ENCODE data around the gene STAMBPL1.

Gene STAMBPL1

DNA sequence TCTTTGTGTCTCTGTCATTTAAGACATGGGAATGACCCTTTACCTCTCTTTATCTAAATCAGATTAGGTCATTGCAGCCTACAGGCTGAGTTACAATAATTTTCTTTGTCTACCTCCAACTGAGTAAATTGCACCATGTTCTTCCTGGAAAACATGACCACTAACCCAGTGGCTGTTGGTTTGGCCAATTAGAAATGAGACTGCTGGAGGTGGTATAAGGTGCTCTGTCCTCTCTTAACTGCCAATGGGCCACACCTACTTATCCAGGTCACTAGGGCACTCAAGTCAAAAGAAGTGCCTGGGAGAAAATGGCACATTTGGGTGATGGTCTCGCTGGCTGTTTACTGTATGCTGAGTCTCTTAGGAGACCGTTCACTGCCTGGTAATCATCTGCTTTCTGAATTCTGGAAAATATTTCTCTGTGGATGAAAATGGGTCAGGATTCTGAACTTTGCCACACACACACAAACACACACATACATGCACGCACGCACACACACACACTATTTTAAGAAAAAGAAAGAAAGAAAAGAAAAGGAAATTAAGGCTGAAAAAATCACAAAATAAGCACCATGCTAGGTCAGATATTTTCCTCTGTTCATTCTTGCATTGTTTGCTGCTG is 16.4 kb downstream of the STAMBPL1 start:
- peak; percentile 46 for DNase-seq

DNA sequence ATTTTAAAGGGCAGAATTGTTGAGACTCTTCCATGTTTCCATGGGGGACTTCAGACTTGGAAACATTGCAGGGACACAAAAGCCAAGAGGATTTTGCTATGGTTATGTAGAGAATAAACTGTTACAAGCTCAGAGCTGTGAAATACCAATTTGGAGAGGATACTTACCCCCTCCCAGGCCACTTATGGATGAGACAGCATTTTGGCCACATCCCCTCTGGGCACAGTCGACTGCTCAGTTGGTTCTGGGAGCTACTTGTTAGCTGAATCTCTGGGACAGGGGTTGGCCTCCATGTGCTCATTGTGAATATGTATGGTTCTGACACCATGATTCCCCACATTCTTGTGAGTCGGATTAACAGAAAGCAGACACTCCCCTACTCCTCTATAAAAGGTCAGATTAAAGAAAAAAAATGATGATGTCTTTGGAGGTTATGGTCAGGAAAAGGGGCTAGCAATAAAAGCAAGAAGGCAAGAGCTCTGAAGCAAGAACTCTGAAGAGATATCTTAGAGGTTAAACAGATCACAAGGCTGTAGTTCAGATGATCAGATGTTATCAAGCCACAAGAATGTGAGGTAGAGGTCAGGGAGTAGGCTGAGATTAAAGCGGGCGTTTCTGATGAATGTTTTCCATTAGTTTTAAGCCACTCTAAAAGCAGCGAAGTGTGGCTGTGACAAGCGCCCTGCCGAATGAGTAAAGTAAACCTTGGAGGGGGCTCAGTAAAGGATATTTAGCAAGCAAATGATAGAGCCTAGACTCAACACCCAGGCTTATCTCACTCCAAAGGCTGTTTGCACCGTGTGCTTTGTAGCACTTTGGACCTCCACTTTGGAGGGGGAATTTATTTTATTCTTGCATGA is 17.2 kb downstream of the STAMBPL1 start:
- DNase-seq = no peak

DNA sequence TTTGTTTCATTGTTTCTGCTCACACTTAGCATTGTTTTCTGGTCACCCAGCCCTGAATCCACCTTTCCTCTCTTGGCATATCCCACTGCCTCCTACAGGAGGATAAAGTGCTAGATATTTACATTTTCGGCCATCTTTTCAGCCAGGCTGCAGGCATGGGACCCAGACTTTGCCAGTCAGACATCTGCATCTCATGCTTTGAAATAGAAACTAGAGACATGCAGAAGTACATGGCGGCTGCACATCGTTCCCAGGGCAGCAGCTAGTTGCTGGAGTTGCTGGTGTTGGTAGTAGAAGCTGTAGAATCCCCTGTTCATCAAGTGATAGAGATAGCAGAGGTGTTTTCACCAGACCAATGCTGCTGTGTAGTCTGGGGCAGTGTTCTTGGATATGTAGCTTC is 18.7 kb downstream of the STAMBPL1 start:
- no peak for DNase-seq

DNA sequence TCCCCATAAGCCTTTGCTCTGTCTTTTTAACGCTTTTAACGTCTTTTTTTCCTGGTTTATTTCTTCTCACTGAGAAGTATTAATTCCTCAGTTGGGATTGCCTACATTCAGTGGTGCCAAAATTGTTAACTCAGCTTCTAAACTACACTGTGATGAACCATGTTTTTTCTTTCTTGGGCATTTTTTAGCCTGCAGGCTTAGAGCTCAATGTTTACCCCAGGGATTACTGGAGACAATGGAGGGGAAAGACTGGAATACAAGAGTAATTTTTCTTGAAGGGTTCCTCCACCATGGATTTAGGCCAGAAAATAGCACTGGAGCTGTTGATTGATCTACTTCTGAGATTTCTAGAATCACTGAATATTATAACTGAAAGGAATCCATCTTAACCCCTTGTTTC is 19.8 kb downstream of the STAMBPL1 start:
- no peak for DNase-seq

DNA sequence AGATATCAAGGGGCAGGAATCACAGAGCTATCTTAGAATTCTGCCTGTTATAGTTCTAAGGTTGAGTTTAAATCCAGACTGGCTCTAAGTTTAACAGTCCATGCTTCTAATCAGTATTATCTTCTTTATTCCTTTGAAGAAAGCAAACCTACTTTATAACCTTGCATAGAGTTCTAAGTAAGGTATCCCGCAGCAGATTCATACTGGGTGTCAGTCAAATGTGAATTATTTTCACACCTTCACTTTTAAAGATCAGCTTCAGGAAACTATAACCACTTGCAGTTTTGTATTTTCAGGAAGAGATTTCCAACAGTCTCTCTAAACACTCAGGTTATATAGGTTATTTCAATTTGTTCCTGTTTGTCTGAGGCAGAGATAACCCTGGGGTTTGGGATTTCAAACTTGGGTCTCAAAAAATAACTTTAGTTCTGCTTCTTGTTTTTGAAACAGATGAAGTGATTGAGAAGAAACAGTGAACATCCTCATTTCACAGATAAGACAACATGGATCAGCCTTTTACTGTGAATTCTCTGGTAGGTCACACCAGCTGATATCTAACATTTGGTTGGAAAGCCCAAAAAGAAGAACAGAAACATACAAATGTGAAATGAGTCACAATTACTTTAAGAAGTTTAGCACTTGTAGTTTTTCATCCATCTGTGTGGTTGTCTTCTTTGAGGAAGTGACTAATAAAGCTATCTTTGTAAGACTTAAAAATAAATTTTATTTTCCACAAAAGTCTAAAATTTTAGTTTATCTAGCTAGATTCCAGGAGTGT is 21.4 kb downstream of the STAMBPL1 start:
- DNase-seq = no peak

DNA sequence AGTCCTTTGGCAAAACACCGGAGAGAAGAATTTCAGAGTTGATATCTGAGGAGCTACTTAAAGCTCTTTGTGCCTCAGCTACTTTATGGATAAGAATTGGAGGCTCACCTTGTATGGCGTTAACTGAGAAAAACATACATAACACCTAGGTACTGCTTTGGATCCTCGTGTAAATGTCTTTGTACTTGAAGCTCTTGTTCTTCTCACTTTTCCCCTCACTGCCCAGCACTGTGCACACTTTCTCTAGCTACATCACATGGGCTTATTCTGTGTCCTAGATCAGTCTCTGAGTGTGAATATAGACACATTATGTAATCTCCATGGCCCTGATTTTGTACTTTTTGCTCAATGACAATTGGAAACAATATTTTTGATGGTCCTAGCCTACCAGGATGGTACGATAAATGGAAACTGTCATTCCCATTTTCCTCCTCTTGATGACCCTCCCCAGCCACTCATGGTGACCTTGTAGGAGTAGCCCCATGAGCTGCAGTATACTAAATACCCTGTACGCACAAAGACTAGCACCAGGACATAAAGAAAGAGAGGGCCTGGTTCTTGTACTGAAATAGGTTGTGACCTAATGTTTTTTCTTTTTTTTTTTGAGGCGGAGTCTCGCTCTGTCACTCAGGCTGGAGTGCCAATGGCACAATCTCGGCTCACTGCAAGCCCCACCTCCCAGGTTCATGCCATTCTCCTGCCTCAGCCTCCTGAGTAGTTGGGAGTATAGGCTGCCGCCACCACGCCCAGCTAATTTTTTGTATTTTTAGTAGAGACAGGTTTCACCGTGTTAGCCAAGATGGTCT is 22.1 kb downstream of the STAMBPL1 start:
- no peak for DNase-seq

DNA sequence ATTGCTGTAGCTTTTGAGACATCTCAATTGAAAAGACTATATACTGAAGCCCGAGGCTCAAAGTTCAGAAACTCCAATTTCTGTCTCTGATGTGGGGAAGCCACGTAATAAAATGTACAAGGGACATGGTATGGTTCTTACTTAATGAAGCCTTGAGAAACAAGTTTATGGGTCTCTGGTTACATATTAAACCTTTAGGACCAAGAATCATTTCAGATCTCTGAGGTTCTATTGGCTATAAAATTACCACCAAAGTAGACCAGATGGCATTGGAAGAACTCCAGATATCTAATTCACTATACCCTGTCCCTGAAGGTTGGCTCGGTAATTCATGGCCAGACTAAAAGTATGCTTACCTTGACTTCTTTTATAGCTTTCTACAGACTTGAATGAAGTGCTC is 23.7 kb downstream of the STAMBPL1 start:
- no peak for DNase-seq

DNA sequence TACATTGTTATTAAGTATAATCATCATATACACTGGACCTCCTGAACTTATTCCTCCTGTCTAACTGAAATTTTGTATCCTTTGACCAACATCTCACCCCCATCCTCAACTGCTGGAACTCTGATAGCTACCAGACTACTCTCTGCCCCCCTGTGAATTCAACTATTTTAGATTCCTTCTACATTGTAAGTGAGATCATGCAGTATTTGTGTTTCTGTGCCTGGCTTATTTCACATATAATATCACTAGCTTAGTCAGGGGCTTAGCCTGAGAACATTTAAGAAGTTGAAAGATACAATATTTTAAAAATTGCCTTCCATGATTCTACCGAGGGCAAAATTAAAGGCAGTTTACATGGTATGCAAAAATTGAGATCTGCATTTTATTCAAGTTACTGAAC is 26.9 kb downstream of the STAMBPL1 start:
- DNase-seq = no peak

DNA sequence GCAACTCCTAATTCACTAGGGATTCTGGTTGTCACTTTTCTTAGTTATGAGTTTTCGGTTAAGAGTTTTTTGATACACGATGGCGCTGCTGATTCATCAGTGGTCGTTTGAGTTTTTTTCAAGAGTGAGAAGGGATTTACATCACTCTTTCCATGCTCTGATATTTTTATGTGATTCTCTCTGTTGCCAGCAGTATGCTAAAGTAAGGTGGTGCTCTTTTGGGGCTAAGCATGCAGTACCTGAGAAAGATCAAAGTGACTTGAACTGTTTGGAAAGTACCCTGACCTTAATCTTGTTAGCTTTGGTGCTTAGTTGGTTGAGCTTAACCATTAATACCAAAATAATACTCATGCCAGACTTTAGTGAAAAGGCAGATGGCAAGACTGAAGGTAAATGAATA is 28.1 kb downstream of the STAMBPL1 start:
- DNase-seq = no peak

DNA sequence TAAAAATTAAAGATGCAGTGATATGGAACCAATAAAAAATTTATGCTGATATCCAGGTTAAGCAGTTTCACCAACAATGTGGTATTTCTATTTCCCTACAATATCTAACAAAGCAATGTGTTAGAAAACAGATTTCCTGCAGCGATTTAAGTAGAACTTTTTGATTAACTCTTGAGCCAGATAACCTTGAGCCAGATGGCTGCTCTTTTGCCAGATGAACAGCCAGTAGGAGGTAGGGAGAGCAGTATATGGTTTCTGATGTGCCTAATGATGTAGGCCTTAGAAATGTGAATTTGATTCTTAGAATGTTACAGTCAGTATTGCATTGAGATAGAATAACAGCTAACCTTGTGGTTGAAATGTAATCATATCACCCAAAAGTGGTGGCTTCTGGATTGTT is 31.1 kb downstream of the STAMBPL1 start:
- no peak for DNase-seq

DNA sequence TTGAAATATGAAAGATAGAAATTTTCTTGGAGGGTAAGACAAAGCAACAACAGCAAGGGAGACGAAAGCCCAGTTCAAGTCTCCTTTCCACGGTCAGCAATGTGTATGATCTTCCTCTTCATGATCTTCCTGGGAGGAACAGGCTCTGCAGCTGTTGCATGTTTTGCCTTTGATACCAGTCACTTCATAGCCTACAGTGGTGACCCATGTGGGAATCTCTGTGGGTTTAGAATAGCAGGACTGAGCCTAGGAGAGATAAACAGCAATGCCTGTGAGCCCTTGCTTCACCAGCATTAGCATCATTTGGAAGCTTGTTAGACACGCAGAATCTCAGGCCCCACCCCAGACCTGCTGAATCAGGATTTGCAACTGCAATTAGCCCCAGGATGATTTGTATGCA is 31.8 kb downstream of the STAMBPL1 start:
- DNase-seq = no peak

DNA sequence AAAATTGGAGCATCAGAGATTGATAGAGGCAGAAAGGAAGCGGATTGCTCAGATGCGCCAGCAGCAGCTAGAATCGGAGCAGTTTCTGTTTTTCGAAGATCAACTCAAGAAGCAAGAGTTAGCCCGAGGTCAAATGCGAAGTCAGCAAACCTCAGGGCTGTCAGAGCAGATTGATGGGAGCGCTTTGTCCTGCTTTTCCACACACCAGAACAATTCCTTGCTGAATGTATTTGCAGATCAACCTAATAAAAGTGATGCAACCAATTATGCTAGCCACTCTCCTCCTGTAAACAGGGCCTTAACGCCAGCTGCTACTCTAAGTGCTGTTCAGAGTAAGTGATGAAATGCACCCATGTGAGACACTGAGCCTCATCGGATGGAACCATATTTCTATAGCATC is 33.1 kb downstream of the STAMBPL1 start:
- peak; percentile 55 for DNase-seq

DNA sequence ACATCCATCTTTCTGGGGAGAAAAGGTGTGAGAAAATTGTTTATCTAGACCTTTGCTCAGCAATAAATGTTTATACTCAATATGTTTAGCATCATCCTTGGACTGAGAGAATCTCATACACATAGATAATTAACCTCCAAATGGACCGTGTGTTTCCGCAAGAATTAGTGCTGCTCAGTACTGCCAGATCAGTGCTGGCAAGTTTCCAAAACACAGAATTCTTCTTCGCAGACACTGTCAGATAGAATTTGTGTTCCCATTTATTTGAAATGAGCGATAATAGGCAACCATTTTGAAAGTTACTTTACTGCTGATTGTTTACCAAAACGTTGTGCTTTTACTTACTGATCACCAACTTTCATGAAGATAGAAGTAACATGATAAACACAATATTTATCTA is 33.7 kb downstream of the STAMBPL1 start:
- no peak for DNase-seq

DNA sequence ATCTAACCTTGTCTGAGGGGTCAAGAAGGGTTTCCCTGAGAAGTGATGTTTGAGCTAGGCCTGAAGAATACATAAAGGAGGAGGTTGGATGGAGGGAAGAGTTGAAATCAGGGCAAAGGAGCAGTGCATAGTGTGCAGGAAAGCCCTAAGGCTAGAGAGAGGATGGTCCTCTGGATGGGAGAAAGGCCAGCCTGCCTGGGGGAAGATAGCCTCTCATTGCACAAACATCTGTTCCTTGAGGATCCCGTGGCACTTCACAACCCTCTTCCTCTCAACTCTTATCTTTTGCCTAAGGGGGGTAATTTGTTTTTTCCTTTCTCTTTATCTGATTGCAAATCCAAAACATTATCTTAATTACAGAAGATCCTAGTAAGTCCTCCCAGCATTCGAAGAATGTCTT is 35.7 kb downstream of the STAMBPL1 start:
- no peak for DNase-seq

DNA sequence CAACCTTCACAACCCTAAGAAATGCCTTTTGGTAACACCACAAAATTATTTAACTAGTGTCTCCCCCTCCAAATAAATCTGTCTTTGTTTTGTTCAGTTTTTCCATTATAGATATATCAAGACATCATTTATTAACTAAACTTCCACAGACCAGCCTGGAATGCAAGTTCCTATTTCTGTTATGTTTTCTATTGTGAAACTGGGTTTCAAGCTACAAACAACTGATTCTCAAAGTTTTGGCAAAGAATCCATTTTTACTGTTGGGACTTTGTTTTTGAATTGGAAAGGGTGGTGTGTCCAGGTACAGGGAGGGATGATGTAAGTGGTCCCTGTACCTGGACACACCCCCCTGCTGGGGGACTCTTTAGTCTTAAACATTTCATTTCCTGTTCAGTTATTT is 36.2 kb downstream of the STAMBPL1 start:
- no peak for DNase-seq

DNA sequence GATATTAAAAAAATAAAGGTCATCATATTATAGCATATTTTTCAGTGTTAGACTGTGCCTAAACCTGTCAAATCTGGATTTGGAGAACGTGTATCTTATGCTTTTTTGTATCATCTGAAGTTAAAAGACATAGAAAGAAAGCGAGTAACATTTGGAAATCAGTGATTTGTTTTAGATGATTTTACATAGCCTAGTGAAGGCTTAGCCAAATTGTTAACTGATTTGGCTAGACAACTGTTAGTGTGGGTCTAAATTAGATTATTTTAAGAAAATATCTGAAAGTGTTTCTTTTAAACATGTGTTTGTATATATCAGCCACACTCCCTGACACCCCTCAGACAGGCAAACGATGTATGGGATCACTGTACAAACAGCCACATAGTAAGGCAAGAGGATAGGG is 36.9 kb downstream of the STAMBPL1 start:
- DNase-seq = no peak

DNA sequence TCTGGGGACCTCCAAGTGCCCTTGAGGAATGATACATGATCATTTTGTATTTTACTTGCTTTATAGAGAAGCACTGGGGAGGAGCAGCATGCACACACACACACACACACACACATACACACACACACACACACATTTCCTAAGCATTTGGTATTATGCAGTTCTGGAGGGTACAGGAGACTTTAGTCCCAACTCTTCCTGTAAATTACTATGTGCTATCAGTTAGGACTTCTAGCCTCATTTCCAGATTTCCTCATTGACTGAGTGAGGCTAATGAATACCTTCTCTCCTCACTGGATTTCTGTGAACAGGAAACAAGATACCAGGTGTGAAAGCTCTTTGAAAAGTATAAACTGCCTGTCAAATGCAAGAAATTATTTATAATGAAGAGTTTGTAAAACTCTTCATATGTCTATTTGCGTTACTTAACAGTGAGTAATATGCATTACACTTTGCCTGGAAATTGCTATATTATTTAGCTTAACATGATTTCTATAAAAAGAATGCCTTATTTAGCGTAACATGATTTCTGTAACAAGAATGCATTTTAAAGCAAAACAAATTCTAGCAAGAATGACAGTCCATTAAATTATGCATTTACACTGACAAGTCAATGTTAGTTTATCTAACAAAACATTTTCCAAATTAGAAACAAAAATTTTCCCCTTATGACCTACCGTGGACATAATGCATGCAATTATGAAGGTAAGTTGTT is 38.3 kb downstream of the STAMBPL1 start:
- DNase-seq = no peak

DNA sequence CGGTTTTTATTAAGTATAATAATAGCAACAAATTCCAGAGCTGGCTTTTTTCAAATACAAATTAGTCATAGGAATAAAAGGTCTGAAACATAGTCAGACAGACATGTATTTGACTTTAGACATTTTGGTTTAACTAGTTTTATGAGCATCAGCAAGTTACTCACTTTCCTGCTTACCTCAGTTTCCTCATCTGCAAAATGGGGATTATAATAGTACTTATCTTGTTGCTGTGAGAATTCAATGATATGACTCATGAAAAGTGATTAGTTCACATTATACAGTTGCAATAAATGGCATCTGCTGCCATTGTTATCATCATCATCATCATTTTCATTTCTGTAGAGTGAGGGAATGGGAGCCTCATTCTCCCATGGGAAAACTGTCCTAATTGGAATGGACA is 39.0 kb downstream of the STAMBPL1 start:
- no peak for DNase-seq

DNA sequence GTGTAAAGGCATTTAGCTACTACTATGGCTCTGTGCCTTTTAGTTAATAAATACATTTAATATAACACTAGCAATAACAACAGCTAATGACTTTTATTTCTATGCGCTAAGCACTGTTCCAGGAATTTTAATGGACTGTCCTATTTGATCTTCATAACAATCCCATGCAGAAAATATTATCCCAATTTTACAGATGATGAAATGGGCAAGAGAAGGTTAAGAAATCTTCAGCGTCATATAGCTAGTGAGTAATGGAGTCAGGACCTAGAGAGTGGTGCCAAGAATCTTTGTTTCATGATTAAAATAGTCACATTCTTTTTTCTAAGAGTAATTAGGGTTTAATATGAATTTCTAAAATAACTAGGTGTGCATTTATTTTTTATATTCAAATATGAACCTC is 40.2 kb downstream of the STAMBPL1 start:
- no peak for DNase-seq

DNA sequence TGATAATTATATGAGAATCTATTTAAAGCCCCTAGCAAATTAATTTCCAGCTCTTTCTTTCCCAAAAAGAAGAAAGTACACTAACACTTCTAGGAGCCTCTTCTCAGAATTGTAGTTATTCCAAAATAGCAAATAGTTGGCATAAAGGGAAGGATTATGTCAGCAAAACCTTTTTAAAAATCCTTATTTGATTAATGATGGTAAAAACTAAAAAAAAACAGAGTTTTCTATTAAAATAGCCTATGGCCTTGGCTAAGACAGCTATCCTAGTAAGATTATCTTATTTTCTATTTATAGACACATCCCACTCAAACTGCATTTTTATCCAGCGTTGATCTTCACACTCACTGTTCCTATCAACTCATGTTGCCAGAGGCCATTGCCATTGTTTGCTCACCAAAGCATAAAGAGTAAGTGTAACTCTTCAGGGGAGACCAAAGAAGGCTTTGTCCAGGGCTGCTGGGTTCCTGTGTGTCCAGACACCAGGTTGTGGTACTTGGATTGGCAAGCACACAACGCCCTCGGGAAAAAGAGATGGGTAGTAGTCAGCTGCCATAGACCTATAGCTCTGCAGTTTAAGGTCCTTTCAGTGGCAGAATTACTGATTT is 41.0 kb downstream of the STAMBPL1 start:
- DNase-seq = no peak

DNA sequence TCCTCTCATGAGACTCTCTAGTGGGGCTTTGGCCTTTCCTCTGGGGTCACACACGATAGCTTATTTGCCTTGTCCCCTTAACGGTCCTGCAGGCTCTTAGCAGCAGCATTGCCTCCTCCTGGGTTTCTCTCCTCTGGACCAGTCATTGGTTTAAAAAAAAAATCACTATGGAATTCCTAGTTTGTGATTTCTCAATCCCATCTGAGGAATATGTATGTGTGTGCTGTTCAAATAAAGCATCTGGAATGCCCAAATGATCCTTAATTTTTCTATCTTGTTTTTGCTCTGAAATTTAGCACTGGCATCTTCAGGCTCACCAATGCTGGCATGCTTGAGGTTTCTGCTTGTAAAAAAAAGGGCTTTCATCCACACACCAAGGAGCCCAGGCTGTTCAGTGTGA is 42.0 kb downstream of the STAMBPL1 start:
- DNase-seq = no peak

DNA sequence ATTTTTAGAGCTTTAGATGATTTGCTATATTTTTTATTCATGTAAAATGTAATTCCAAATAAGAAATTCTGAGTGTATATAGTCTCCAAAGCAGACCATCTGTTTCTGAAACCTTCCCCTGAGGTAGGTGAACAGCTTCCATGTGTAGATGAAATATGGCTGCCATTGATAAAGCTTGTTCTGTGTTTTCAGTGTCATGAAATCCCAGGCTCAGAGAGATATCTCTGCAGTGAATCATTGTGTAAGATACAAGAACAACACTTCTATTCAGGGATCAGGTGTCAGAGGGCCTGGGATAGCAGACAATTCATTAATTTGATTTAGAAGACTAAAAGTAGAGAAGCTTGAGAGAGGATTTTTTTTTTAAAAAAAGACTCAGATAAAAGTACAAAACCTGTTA is 43.5 kb downstream of the STAMBPL1 start:
- DNase-seq = no peak

Measured in NCI-H2227 treated with DMSO at 0.1 percent for 48 hours (cell line).